LNCAP (cell line): ENCODE results near the gene FANCC.

Experiments
- TF ChIP-seq, protein P1 (sequence below): fragments of 450-650 bp; IDR thresholded peaks from 2 replicates; pipeline ENCODE4 v1.5.1; 2017; ENCODE audit warnings: mild to moderate bottlenecking

FANCC gene

DNA sequence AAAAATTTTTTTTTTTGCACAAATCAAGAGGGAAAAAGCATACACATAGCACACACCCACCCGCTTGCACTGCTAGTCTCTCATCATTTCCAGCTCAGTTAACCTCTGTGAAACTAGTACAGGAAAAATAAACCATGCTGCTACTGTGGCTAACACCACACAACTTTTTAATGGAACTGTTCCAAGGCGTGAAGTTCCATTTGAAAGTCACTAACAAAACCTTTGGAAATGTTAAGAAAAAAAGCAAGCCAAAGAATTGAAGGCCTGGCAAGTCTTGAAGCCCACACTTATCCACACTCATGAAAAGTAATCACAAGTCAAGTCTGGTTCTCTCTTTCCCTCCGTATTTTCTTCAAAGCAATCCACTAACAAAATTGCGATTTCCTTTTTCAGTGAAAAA is 116.3 kb downstream of the FANCC start:
- TF ChIP-seq, protein P1, sequence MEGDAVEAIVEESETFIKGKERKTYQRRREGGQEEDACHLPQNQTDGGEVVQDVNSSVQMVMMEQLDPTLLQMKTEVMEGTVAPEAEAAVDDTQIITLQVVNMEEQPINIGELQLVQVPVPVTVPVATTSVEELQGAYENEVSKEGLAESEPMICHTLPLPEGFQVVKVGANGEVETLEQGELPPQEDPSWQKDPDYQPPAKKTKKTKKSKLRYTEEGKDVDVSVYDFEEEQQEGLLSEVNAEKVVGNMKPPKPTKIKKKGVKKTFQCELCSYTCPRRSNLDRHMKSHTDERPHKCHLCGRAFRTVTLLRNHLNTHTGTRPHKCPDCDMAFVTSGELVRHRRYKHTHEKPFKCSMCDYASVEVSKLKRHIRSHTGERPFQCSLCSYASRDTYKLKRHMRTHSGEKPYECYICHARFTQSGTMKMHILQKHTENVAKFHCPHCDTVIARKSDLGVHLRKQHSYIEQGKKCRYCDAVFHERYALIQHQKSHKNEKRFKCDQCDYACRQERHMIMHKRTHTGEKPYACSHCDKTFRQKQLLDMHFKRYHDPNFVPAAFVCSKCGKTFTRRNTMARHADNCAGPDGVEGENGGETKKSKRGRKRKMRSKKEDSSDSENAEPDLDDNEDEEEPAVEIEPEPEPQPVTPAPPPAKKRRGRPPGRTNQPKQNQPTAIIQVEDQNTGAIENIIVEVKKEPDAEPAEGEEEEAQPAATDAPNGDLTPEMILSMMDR: no peak

DNA sequence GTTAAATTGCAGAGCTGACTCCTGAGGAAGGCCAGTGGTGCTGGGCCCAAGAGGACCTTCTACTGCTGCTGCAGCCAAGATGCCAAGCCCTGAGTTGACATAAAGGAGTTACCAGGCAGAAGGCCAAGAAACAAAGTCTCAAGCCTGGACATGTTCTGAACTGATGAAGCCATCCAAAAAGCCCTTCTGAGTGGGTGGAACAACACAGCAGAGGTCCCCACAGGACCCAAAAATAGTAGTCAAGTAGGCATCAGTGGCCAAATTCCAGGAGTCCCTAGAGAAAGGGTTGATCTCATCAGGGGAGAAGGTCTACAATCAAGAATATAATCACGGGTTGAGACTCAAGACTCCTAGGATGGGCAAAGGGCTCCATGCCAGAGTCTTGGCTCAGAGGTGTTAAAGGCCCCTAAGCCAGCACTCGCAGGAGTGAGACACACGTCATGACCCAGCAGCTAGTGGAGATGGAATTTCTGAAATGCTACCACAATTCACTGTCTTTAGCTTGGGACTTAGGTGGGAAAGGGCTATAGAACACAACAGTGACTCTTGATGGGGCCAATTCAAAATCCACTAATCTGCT is 119.7 kb downstream of the FANCC start:
- TF ChIP-seq, protein P1: no peak

DNA sequence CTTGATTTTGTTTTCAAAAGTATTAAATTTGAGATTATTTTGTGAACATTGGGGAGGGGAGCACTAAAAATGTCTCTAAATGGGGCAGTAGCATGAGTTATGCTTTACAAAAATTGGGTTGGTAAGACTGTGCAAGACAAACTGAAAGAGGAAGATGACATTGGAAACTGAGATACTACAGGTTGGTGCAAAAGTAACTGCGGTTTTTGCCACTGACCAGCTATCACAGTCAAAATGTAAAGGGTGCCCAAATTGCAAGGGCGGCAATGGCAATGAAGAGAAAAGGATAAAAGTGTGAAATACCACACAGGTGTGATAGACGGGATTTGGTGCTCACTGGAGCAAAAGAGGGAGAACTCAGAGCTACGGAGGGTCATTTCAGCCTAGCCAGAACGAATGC is 124.0 kb downstream of the FANCC start:
- TF ChIP-seq, protein P1: no peak

DNA sequence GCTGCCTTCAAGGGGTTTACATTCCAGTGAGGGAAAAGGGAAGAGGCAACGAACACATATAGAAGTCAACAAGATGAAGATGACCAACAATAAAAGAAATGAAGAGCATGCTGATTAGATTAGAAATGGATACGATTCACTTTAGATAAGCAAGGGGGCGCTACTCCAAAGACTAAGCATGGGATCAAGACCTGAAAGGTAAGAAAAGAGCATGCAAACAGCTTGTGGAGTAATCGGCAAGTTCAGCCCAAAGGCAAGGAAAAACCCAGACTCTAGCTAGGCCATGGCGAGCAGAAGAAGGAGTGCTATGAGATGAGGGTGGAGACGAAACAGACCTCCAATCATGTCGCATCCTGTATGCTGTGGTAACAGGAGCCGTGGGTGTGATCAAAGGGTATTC is 124.4 kb downstream of the FANCC start:
- TF ChIP-seq, protein P1: no peak

DNA sequence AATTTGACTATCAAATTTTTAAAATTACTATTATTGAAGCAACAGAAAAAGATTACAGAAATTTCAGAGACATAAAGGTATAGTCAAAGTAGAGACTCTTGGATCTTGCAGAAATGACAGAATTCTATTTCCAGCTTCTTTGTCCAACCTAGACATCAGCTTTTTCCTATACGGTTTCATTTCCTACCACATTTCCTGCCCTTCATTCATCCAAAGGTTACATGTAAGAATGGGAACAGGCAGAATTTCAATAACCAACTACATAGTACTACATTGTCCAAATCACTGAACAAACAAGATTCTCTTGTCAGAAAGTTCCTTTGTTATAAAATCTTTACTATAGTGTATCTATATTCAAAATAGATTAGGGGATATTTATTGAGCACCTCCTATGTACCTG is 124.9 kb downstream of the FANCC start:
- TF ChIP-seq, protein P1: no peak

DNA sequence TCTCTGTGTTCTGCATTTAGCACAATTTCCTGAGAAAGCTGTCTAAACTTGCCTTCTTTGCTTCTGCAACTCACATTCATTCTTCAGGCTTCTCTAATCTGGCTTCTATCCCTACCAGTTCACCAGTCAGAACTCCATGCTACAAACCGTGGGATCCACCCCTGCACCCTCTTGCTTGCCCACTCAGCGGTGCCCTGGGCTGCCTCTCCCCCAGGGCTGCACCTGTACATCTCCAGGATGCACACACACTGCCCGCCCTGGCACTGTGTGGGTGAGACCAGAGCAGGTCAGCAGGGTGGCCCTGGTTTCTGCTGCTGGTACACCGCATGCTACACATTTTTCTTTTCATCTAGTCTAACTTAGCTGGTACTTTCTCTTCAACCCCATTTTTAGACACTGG is 127.1 kb downstream of the FANCC start:
- TF ChIP-seq, protein P1: no peak

DNA sequence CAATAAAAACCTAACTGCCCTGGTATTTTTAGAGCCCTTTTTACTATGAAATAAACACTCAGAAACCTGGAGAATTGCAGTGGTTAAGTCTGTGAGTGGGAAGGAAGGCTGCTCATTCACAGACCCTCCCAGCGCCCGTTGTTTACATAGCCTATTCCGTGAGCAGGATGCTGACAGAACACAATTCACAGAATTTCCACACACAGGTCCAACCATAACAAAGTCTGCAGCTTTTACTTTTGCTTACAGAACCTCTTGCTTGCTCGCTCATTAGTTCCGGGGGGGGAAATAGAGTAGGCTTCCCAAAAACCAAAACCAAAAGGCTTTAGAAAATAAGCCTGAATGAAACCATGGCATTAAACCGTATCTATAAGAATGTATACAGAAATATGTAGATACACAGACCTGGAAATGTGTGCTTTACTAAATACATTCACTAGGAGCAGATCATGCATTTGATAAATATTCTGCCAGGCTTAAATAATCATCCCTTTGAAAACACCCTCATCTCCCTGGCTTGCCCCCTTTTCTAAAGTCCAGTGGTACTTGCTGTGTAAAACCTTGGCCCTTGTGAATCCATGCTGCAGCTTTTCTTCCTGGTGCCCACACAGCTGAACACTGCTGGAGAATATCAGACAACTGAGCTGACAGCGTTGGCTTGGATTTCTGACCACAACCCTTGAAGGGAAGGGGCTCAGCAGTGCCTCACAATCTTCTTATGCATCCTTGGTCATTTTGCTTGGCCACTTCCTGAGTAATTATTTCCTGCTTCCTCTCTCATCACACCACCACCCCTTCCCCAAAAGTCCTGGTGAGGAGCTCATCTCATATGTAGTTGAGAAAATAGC is 128.0 kb downstream of the FANCC start:
- TF ChIP-seq, protein P1: no peak
